ENCODE measurements around the gene ZNF215.
"Not testable (repeated sequence)": the region's sequence is repeated elsewhere in the genome, so short reads cannot be mapped to it uniquely, and the experiment has no call there.

The ZNF215 gene

DNA sequence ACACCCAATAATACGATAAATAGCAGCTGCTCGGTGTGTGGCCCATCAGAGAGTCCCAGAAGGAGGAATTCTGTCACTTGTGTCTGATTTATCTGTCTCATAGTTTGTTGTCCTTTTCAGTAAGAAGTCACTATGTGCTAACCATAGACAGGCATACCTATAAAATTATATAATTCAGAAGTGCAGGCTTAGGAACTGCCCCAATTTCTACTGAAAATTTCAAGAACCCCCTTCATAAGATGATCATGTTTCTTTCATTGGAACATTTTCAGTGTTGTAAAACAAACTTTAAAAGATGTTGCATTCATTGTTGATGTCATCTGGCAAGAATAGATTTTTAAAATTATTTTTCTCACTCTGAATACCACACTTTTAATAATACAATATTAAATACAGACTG, 33.8 kb upstream of the ZNF215 start, which contains the start of gene OR2D2:
OR2D2 (minus strand) TSS at position 101 of the 400 bp plus-strand sequence; CDS start at position 101, 0 bp downstream.
- WGBS (ENCODE audit: extremely low coverage, insufficient coverage, low lambda C conversion rate), result no CpG with 5 or more reads among the region's 2 CpGs
- no peaks in the 10 kb centered on the region for H3K36me3 ChIP-seq (ENCODE audit: control insufficient read depth, insufficient read depth, low read length)
- no peak within 1 kb of the TSS for H3K18ac ChIP-seq (ENCODE audit: low read length)
- no peak for DNase-seq
- no peaks in the 10 kb centered on the region for H3K4me1 ChIP-seq (ENCODE audit: control insufficient read depth, low read depth, low read length)
- H4K5ac ChIP-seq (ENCODE audit: low read length), result no peak within 1 kb of the TSS
- no peak within 1 kb of the TSS for H3K4ac ChIP-seq (ENCODE audit: low read depth, low read length)
- no peak within 1 kb of the TSS for H3K9ac ChIP-seq (ENCODE audit: low read length)
- no peak within 1 kb of the TSS for H2BK5ac ChIP-seq (ENCODE audit: low read length)
- H2BK15ac ChIP-seq (replicated peaks; ENCODE audit: low read depth), result no peak within 1 kb of the TSS
- no peaks in the 10 kb centered on the region for H3K27me3 ChIP-seq (ENCODE audit: insufficient read depth, low read length, poor library complexity)
- H2BK120ac ChIP-seq (ENCODE audit: low read depth, low read length), result no peak within 1 kb of the TSS
- H3K79me2 ChIP-seq (ENCODE audit: control insufficient read depth, insufficient read depth, low read length), result no peaks in the 10 kb centered on the region
- no peak within 1 kb of the TSS for H3K56ac ChIP-seq (ENCODE audit: low read length)
- H2AK5ac ChIP-seq (ENCODE audit: low read length), result no peak within 1 kb of the TSS
- H3K4me2 ChIP-seq (ENCODE audit: low read length), result no peak within 1 kb of the TSS
- no peak within 1 kb of the TSS for H3K23ac ChIP-seq (ENCODE audit: low read length)
- H3K4me3 ChIP-seq (ENCODE audit: low read length), result no peak within 1 kb of the TSS
- no peak within 1 kb of the TSS for H4K8ac ChIP-seq (ENCODE audit: low read depth, low read length)
- no peaks in the 10 kb centered on the region for H3K79me1 ChIP-seq (ENCODE audit: low read length)
- H3K27ac ChIP-seq (ENCODE audit: low read depth, low read length), result no peak within 1 kb of the TSS

DNA sequence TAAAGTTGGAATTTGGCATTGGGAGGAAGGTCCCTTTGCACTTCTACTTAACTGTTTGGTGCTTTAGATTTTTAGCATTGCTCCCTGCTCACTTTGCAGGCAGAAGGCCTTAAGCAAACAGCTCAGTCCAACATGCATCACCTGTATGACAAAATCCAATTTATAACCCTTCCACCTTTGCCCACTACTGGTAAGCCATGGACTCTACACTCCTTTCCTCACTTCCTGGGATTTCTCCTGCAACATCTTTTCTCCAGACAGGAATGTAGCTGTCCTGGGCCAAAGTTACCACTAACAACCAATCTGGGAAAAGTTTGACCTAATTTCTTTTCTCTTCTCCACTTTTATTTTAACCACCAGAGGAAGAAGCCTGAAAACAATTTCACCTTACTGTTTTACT, 32.1 kb upstream of the ZNF215 start:
- peak; percentile 43 for DNase-seq
- Histone ChIP-seq H2AK5ac (ENCODE audit: low read length) (no peak overlapping the region), H3K18ac (ENCODE audit: low read length) (no peak overlapping the region), H3K23ac (ENCODE audit: low read length) (no peak overlapping the region), H2BK120ac (ENCODE audit: low read depth, low read length) (no peak overlapping the region), H4K5ac (ENCODE audit: low read length) (no peak overlapping the region), H3K36me3 (ENCODE audit: control insufficient read depth, insufficient read depth, low read length) (no peaks in the 10 kb centered on the region), H3K27ac (ENCODE audit: low read depth, low read length) (no peak overlapping the region), H3K4me1 (ENCODE audit: control insufficient read depth, low read depth, low read length) (no peaks in the 10 kb centered on the region), H4K8ac (ENCODE audit: low read depth, low read length) (no peak overlapping the region), H3K9ac (ENCODE audit: low read length) (no peak overlapping the region), H3K56ac (ENCODE audit: low read length) (no peak overlapping the region), H2BK15ac (replicated peaks; ENCODE audit: low read depth) (no peak overlapping the region), H2BK5ac (ENCODE audit: low read length) (no peak overlapping the region), H3K4me2 (ENCODE audit: low read length) (no peak overlapping the region), H3K4me3 (ENCODE audit: low read length) (no peak overlapping the region), H3K79me1 (ENCODE audit: low read length) (no peaks in the 10 kb centered on the region), H3K4ac (ENCODE audit: low read depth, low read length) (no peak overlapping the region), H3K27me3 (ENCODE audit: insufficient read depth, low read length, poor library complexity) (no peaks in the 10 kb centered on the region), H3K79me2 (ENCODE audit: control insufficient read depth, insufficient read depth, low read length) (no peaks in the 10 kb centered on the region)

DNA sequence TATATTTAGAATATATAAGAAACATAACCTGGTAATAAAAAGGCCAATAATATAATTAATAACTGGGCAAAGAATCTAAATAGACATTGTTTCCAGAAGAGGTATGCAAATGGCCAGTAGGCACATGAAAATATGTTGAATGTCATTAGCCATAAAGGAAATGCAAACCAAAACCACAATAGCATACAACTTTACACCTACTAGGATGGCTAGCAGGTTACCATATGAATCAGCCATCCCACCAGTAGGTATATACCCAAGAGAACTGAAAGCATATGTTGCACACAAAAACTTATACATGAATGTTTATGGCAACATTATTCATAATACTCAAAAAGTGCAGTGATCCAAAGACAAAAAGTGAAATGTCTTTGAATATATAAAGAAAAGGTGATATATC, 31.2 kb upstream of the ZNF215 start:
- no peaks in the 10 kb centered on the region for H3K79me2 ChIP-seq (ENCODE audit: control insufficient read depth, insufficient read depth, low read length)

DNA sequence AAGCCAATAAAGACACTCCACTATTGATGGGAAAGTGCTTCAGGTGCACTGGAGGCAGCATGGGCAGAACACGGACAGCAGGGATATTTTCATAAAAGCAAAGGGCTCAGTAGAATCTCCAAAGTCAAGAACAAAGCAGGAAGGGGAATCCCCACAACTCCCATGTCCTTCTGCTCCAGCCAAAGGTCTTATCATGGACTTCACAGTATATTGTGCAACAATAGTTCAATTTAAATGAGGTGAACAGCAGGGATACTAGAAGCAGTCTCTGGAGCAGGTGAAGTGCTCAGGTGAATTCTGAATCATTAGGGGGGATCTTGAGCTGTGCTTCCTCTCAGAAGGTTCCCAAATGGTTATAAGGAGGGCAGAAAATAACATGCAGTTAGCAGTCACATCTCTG, 27.3 kb upstream of the ZNF215 start:
- WGBS (ENCODE audit: extremely low coverage, insufficient coverage, low lambda C conversion rate), result no CpG with 5 or more reads among the region's 1 CpG
- H3K79me1 ChIP-seq (ENCODE audit: low read length), result no peaks in the 10 kb centered on the region
- no peak for DNase-seq

More for the DNA sequence above, 31.2 kb upstream of the ZNF215 start:
- no peak overlapping the region for H3K23ac ChIP-seq (ENCODE audit: low read length)
- no peak for DNase-seq
- H3K18ac ChIP-seq (ENCODE audit: low read length), result no peak overlapping the region
- H2BK5ac ChIP-seq (ENCODE audit: low read length), result no peak overlapping the region
- H4K8ac ChIP-seq (ENCODE audit: low read depth, low read length), result no peak overlapping the region
- H3K4me2 ChIP-seq (ENCODE audit: low read length), result no peak overlapping the region
- H3K4me3 ChIP-seq (ENCODE audit: low read length), result no peak overlapping the region
- H2BK15ac ChIP-seq (replicated peaks; ENCODE audit: low read depth), result no peak overlapping the region
- H2AK5ac ChIP-seq (ENCODE audit: low read length), result no peak overlapping the region
- H3K56ac ChIP-seq (ENCODE audit: low read length), result no peak overlapping the region
- no peak overlapping the region for H3K27ac ChIP-seq (ENCODE audit: low read depth, low read length)
- no peaks in the 10 kb centered on the region for H3K4me1 ChIP-seq (ENCODE audit: control insufficient read depth, low read depth, low read length)
- no peak overlapping the region for H3K9ac ChIP-seq (ENCODE audit: low read length)
- no peaks in the 10 kb centered on the region for H3K79me1 ChIP-seq (ENCODE audit: low read length)
- no peaks in the 10 kb centered on the region for H3K36me3 ChIP-seq (ENCODE audit: control insufficient read depth, insufficient read depth, low read length)
- H3K27me3 ChIP-seq (ENCODE audit: insufficient read depth, low read length, poor library complexity), result no peaks in the 10 kb centered on the region
- H4K5ac ChIP-seq (ENCODE audit: low read length), result no peak overlapping the region
- H3K4ac ChIP-seq (ENCODE audit: low read depth, low read length), result no peak overlapping the region
- H2BK120ac ChIP-seq (ENCODE audit: low read depth, low read length), result no peak overlapping the region

DNA sequence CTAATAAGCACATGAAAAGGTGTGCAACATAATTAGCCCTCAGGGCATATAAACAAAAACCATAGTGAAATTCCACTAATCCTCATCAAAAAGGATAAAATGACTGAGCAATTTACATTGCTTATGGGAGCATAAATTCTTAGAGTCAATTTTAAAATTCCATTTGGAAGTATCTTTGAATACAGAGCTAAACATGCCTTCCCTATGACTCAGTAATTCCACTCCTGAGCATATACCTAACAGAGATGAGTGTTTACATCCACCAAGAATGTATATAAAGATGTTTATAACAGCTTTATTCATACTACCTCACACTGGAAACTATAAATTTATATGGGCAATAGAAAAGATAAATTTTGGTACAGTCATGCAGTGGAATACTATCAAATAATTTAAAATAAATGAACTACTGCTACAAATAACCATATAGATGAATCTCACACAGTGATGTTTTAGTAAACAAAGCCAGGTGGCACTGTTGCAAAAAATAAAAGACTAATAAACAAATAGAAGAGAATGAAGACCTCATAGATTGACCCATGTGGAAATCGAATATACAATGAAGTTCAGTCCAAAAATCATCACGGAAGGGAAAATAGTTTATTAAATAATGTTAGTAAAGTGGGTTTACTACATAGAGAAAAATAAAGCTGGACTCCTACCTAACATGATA, 25.8 kb upstream of the ZNF215 start:
- no peaks in the 10 kb centered on the region for H3K27me3 ChIP-seq (ENCODE audit: insufficient read depth, low read length, poor library complexity)
- H3K4me1 ChIP-seq (ENCODE audit: control insufficient read depth, low read depth, low read length), result no peaks in the 10 kb centered on the region
- no peak overlapping the region for H3K4me3 ChIP-seq (ENCODE audit: low read length)
- peak; percentile 48 for DNase-seq
- H3K79me1 ChIP-seq (ENCODE audit: low read length), result no peaks in the 10 kb centered on the region
- H2BK5ac ChIP-seq (ENCODE audit: low read length), result no peak overlapping the region
- no peak overlapping the region for H3K4ac ChIP-seq (ENCODE audit: low read depth, low read length)
- no CpG with 5 or more reads among the region's 2 CpGs for WGBS (ENCODE audit: extremely low coverage, insufficient coverage, low lambda C conversion rate)
- H3K79me2 ChIP-seq (ENCODE audit: control insufficient read depth, insufficient read depth, low read length), result no peaks in the 10 kb centered on the region
- no peak overlapping the region for H3K18ac ChIP-seq (ENCODE audit: low read length)
- H2AK5ac ChIP-seq (ENCODE audit: low read length), result no peak overlapping the region
- no peak overlapping the region for H2BK15ac ChIP-seq (replicated peaks; ENCODE audit: low read depth)
- H3K56ac ChIP-seq (ENCODE audit: low read length), result no peak overlapping the region
- H3K23ac ChIP-seq (ENCODE audit: low read length), result no peak overlapping the region
- H3K36me3 ChIP-seq (ENCODE audit: control insufficient read depth, insufficient read depth, low read length), result no peaks in the 10 kb centered on the region
- H3K4me2 ChIP-seq (ENCODE audit: low read length), result no peak overlapping the region
- no peak overlapping the region for H4K8ac ChIP-seq (ENCODE audit: low read depth, low read length)
- H4K5ac ChIP-seq (ENCODE audit: low read length), result no peak overlapping the region
- no peak overlapping the region for H3K9ac ChIP-seq (ENCODE audit: low read length)
- H3K27ac ChIP-seq (ENCODE audit: low read depth, low read length), result no peak overlapping the region
- H2BK120ac ChIP-seq (ENCODE audit: low read depth, low read length), result no peak overlapping the region

More for the DNA sequence above, 27.3 kb upstream of the ZNF215 start:
- Histone ChIP-seq H3K36me3 (ENCODE audit: control insufficient read depth, insufficient read depth, low read length) (no peaks in the 10 kb centered on the region), H3K18ac (ENCODE audit: low read length) (no peak overlapping the region), H2AK5ac (ENCODE audit: low read length) (no peak overlapping the region), H3K9ac (ENCODE audit: low read length) (no peak overlapping the region), H3K27ac (ENCODE audit: low read depth, low read length) (no peak overlapping the region), H3K4me1 (ENCODE audit: control insufficient read depth, low read depth, low read length) (no peaks in the 10 kb centered on the region), H3K27me3 (ENCODE audit: insufficient read depth, low read length, poor library complexity) (no peaks in the 10 kb centered on the region), H4K8ac (ENCODE audit: low read depth, low read length) (no peak overlapping the region), H3K79me2 (ENCODE audit: control insufficient read depth, insufficient read depth, low read length) (no peaks in the 10 kb centered on the region), H2BK120ac (ENCODE audit: low read depth, low read length) (no peak overlapping the region), H2BK15ac (replicated peaks; ENCODE audit: low read depth) (no peak overlapping the region), H4K5ac (ENCODE audit: low read length) (no peak overlapping the region), H3K4me2 (ENCODE audit: low read length) (no peak overlapping the region), H2BK5ac (ENCODE audit: low read length) (no peak overlapping the region), H3K4me3 (ENCODE audit: low read length) (no peak overlapping the region), H3K23ac (ENCODE audit: low read length) (no peak overlapping the region), H3K4ac (ENCODE audit: low read depth, low read length) (no peak overlapping the region), H3K56ac (ENCODE audit: low read length) (no peak overlapping the region)

DNA sequence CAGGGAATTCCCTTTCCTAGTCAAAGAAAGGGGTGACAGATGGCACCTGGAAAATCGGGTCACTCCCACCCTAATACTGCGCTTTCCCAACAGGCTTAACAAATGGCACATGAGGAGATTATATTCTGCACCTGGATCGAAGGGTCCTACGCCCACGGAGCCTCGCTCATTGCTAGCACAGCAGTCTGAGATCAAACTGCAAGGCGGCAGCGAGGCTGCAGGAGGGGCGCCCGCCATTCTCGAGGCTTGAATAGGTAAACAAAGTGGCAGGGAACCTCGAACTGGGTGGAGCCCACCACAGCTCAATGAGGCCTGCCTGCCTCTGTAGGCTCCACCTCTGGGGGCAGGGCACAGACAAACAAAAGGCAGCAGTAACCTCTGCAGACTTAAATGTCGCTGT, 21.4 kb upstream of the ZNF215 start:
- H3K27ac ChIP-seq (ENCODE audit: low read depth, low read length); H3K4ac ChIP-seq (ENCODE audit: low read depth, low read length); H3K9ac ChIP-seq (ENCODE audit: low read length); H3K36me3 ChIP-seq (ENCODE audit: control insufficient read depth, insufficient read depth, low read length); H3K27me3 ChIP-seq (ENCODE audit: insufficient read depth, low read length, poor library complexity); H3K18ac ChIP-seq (ENCODE audit: low read length); H2BK120ac ChIP-seq (ENCODE audit: low read depth, low read length); H3K79me2 ChIP-seq (ENCODE audit: control insufficient read depth, insufficient read depth, low read length); H3K4me3 ChIP-seq (ENCODE audit: low read length); H3K4me2 ChIP-seq (ENCODE audit: low read length); H4K8ac ChIP-seq (ENCODE audit: low read depth, low read length); H3K23ac ChIP-seq (ENCODE audit: low read length); H3K56ac ChIP-seq (ENCODE audit: low read length); H4K5ac ChIP-seq (ENCODE audit: low read length); H2BK5ac ChIP-seq (ENCODE audit: low read length); H2AK5ac ChIP-seq (ENCODE audit: low read length); DNase-seq; H3K4me1 ChIP-seq (ENCODE audit: control insufficient read depth, low read depth, low read length); H3K79me1 ChIP-seq (ENCODE audit: low read length); H2BK15ac ChIP-seq (replicated peaks; ENCODE audit: low read depth): not testable (repeated sequence)
- WGBS (ENCODE audit: extremely low coverage, insufficient coverage, low lambda C conversion rate), result no CpG with 5 or more reads among the region's 13 CpGs
